ENCODE results near the gene ARID4B.
"Not testable (repeated sequence)": the region's sequence is repeated elsewhere in the genome, so short reads cannot be mapped to it uniquely, and the experiment has no call there.

The ARID4B gene

DNA sequence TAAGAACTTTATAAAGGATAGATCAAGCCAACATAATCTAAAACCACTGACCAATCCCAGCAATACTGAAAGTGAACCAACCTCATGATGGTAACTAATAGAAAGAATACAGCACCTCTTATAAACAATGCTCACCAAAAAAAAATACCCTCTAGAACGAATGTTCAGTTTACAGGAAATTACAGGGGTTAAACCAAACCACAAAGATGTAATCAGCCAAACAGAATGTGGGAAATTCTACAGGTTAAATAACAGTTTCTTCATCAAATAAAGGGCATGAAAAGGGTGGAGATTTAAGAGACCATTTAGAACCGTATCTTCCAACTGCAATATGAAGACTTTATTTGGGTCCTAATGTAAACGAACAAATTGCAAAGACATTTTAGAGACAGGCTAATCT lies 30.4 kb downstream of the ARID4B start:
- no peak for DNase-seq

DNA sequence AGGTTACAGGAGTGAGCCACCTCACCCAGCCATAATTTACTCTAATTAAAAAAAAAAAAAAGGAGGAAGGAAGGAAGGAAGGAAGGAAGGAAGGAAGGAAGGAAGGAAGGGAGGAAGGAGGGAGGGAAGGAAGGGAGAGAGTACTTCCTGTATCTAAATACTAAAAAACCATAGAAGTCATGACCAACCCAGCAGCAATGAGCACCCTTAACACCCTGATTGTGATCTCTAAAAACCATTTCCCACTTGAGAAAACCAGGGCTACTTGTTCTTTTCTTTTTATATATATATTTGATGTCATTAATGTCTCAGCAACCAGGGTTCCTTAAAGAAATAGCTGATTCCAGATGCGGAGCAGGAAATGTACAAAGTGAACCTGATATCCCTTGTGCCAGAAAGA lies 31.2 kb downstream of the ARID4B start:
- DNase-seq = no peak

DNA sequence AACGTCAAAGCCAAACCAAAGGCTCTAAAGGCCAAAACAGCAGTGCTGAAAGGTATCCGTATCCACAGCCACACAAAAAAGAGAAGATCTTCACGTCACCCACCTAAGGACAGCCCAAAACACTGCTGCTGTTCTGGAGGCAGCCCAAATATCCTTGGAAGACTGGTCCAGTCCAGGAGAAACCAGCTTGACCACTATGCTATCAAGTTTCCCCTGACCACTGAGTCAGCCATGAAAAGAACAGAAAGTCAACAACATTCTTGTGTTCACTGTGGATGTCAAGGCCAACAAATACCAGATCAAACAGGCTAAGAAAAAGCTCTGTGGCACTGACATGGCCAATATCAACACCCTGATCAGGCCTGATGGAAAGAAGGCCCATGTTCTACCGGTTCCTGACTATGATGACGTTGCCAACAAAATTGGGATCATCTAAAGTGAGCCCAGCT lies 32.1 kb downstream of the ARID4B start:
- DNase-seq = no peak

DNA sequence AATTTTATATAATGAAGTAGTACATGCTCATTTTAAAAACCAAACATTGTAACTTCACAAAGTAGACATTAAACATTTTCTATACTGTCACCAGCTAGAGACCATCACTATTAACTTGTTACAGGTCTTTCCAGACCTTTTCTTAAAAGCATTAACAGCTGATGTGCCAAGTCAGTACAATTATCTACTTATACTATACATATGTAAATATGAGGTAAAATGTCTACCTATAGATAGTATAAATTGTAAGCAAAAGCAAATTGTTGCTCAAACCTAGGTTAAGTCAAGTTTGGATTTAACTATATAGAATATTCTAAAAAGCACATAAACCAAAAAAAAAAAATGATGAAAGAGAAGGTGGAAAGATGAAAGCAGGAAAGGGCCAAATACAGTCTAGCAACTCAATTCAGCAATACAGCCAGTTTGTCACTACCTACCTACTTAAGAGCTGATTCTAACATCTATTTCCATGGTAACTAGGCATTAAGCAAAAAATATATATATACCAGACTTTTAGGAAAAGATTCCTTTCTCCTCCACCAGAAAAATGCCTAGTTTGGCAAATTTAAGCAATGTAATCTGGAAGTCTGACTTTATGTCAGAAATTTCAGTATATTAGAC lies 34.5 kb downstream of the ARID4B start:
- no peak for DNase-seq

DNA sequence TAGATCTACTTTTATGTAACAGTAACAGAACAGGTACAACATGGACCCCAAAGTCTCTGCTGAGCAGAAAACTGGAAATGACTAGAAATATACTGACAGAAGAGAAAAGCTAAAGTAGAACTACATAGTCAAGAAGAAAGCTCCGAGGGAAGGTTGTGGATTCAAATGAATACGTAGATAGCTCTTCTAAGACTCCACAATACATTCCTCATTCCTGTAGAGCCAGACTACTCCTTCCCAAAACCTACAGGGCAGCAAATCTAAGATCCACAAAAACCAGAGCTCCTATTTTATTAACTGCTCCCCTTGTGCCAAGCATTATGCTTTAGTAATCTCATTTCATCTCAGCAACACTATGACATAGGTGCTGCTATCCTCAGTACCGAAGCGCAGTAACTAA lies 35.2 kb downstream of the ARID4B start:
- no peak for DNase-seq

GRCh38 chr1:235291599-235292091 lies 36.3 kb downstream of the ARID4B start:
- peak; percentile 6 to 40 for DNase-seq

DNA sequence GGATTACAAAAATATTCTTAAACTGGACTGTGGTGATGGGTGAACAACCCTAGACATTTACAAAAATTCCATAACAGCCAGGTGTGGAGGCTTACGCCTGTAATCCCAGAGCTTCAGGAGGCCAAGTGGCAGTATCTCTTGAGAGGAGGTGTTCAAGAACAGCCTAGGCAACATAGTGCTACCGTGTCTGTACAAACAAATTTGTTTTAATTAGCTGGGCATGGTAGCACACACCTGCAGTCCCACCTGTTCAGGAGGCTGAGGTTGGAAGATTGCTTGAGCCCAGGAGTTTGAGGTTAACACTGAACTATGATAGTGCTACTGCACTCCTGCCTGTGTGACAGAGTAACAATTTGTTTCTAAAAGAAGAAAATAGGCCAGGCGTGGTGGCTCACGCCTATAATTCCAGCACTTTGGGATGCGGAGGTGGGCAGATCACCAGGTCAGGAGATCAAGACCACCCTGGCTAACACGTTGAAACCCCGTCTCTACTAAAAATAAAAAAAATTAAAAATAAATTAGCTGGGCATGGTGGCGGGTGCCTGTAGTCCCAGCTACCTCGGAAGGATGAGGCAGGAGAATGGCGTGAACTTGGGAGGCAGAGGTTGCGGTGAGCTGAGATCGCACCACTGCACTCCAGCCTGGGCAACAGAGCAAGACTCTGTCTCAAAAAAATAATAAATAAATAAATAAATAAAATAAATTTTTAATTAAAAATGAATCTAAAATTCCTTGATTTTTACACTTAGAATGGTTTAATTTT lies 37.1 kb downstream of the ARID4B start:
- DNase-seq = no peak

DNA sequence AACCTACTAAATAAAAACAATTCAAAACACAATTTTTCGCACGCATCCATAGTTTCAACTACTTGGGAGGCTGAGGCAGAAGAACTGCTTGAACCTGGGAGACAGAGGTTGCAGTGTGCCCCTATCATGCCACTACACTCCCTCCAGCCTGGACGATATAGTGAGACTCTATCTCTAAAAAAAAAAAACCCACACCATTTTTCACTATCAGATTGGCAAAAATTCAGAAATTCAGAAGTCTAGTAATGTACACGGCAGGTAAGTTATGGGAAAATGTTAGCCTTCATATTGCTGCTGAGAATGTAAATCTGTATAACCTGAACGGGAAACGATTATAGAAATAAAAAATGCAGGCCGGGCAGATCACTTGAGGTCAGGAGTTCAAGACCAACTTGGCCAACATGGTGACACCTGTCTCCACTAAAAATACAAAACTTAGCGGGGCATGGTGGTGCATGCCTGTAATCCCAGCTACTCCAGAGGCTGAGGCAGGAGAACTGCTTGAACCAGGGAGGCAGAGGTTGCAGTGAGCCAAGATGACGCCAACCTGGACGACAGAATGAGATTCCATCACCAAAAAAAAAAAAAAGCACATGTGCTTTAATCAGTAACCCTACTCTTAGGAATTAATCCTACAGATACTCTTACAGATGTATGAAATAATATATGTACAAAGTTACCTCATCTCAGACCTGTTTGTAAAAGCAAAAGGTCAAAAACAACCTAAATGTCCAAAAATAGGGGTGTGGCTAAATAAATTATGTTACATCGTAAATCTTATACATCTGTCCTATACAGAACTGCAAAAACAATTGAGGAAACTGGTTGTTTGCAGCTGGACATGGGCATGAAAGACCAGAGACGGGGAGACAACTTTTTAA lies 37.9 kb downstream of the ARID4B start:
- no peak for DNase-seq

- DNase-seq = no peak
Observed at GRCh38 chr1:235287208-235287882, 40.6 kb downstream of the ARID4B start.

DNA sequence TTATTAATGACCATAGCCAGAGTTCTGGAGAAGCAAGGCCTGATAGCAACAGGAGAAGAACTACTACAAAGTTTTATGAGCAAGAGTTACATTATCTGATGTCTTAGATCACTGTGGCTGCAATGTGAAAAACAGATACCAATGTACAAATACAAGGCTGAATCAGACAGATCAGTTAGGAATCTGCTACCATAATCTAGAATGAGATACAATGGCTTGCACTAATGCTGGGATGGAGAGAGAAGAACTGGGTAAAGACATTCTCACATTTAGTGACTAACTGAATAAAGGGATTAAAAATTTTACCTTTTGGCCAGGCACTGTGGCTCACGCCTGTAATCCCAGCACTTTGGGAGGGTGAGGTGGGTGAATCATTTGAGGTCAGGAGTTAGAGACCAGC lies 41.3 kb downstream of the ARID4B start:
- no peak for DNase-seq

DNA sequence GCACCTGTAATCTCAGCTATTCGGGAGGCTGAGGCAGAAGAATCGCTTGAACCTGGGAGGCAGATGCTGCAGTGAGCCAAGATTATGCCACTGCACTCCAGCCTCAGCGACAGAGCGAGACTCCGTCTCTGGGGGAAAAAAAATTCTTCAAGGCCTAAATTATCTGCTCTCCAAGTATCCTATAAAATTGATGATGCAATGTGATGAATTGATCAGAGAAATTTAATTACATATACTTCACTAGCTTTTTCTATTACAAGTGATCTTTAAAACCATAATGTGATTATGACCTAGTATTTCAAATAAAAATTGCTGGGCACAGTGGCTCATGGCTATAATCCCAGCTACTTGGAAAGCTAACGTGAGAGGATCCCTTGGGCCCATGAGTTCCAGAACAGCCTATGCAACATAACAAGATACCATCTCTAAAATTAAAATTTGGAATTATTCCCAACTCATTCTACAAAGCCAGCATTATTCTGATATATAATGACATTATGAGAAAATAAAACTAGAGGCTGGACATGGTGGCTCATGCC lies 43.7 kb downstream of the ARID4B start:
- no peak for DNase-seq

DNA sequence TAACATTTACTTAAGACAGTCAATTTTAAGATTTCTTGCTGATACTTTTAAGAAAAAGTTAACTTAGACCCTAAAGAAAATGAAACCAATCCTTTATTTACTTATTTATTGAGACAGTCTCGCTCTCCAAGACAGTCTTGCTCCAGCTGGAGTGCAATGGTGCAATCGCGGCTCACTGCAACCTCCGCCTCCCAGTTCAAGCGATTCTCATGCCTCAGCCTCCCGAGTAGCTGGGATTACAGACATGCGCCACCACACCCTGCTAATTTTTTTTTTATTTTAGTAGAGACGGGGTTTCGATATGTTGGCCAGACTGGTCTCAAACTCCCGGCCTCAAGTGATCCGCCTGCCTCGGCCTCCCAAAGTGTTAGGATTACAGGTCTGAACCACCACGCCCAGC lies 44.3 kb downstream of the ARID4B start:
- DNase-seq = not testable (repeated sequence)

- no peak for DNase-seq
Observed at GRCh38 chr1:235280467-235280866, 47.5 kb downstream of the ARID4B start.

DNA sequence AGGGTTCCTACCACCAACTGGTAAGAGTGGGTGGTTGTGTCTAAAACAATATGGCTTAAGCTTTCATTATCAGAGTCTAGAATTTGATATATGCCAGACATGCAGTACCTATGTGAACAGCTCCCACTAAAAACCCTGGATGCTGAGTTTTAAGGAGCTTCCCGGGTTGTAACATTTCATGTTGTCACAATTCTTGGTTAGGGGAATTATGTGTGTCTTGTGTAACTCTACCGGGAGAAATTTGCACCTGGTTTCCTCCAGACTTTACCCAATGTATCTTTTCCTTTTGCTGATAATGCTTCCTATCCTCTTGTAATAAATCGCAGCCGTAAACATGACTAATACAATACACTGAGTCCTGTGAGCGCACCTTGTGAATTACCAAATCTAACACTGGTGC lies 48.3 kb downstream of the ARID4B start:
- DNase-seq = no peak

DNA sequence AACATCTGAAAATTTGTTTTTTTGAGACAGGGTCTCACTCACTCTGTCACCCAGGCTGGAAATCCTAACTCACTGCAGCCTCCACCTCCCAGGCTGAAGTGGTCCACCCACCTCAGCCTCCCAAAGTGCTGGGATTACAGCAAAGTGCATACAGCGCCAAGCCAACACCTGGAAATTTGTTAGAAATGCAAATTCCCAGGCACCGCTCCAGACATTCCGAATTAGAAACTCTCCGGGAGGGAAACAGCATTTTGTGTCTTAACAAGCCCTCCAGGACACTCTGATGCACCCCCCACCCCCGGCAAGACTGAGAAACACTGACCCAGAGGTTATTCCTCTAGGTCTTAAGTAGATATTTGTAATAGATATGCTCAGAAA lies 49.1 kb downstream of the ARID4B start:
- DNase-seq = no peak

DNA sequence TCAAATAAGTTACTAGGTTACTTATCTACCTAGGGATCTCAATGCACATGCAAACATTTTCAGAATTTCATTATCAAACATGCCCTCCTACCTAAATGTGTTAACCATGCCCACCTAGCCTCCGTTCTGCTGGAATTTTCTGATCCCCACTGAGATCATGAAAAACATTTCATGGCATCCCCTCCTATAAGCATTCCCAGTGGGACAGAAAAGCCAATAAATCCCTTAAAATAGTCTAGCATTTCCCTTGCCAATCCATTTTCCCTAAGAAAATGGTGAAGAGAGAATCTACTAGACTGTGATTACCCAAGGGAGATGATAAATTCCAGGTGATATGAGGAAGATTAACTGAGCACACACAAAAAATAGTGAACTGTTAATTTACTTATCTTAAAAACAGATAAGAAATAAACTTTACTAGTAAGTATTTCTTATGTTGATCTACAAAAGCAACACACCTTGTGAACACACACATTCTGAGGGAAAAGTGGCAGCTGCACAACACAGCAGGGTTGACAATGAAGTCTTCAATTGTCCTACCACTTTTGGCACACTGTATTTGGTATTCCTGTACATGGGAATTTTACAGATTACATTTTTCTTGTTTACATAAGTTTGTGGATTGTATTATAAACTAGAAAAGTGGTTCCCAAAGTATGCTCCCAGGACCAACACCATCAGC lies 49.6 kb downstream of the ARID4B start:
- DNase-seq = no peak

GRCh38 chr1:235277709-235278108 lies 50.3 kb downstream of the ARID4B start:
- DNase-seq = no peak

DNA sequence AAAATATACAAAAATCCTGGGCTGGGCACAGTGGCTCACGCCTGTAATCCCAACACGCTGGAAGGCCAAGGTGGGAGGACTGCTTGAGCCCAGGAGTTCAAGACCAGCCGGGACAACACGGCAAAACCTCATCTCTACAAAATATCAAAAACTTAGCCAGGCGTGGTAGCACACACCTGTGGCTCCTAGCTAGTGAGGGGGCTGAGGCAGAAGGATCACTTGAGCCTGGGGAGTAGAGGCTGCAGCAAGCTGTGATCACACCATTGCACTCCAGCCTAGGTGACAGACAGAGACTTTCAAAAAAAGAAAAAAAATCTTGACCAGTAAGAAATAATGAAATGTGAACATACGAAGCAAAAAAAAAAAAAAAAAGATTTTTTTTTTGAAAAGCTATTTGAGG lies 52.1 kb downstream of the ARID4B start:
- DNase-seq = no peak

- DNase-seq = peak; percentile 15 to 50
Observed at GRCh38 chr1:235275223-235275622, 52.8 kb downstream of the ARID4B start.

DNA sequence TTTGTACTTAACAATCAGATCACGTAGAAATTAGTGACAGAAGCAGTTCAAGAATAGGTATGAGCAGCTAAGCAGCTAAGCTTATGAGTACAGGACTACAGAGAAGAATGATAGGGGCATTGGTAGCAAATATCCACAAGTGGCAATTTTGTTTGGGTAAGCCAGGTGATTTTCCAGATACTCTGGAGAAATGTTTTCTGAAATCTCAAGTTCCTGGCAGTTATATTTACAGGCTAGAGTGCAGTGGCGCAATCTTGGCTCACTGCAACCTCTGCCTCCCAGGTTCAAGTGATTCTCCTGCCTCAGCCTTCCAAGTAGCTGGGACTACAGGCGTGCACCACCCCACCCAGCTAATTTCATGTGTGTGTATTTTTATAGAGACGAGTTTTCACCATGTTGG lies 55.1 kb downstream of the ARID4B start:
- no peak for DNase-seq

GRCh38 chr1:235270625-235271024 lies 57.4 kb downstream of the ARID4B start:
- no peak for DNase-seq

GRCh38 chr1:235269990-235270389 lies 58.0 kb downstream of the ARID4B start:
- DNase-seq = not testable (repeated sequence)

All from inflammatory macrophage (primary cell).